Lung microvascular endothelial cell (primary cell): ENCODE data around the gene FER. TPM values are rescaled to one million over a fixed set of nuclear protein-coding genes. Genes with fewer than 3 reads are reported as not detected.
A peak's percentile ranks its signal among the peaks of the same experiment; 100 is the strongest.

ENCODE experiments used
- DNase-seq, 2 donors: peaks; one replicate each; pipeline versions ENCODE4 v3.0.0 to v3.0.0-alpha.2; 2010; ENCODE audit warnings: low read depth in 2 of 2
- total RNA-seq: library from RNA; depleted of rRNA; stranded (reverse); fragments of >200 nt; gene quantifications from 2 replicates; pipeline ENCODE4 v1.2.1, GENCODE V29; 2014

FER gene
- total RNA-seq, 1 donor from 2014 or later: 18.3 TPM

DNA sequence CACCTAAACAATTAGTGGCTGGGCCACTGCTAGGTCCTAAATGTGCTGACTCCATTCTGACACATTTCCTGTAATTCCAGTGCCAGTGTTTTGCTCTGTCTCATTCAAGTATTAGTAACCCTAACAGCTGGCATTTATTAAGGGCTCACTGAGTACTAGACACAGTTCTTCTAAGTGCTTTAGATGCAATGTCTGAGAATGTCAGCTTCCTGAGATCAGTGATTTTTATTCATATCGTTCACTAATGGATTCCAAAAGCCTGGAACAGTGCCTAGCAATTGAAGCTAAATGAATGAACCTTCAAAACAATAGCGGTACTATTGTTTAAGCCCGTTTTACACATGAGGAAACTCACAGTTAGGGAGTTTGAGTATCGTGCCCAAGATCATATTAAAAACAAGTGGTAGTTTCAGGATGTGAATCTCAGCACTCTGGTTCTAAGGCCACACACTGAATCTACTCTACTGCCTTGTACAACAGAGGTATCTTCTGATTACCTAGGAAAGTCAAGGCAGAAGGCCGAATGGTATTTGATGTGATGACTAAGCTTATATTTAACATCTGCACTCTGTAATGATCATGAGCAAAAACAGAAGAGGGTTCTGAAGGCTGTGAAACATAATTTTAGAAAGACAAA lies 358.1 kb downstream of the FER start:
- DNase-seq: peak; percentile 75 to 96

DNA sequence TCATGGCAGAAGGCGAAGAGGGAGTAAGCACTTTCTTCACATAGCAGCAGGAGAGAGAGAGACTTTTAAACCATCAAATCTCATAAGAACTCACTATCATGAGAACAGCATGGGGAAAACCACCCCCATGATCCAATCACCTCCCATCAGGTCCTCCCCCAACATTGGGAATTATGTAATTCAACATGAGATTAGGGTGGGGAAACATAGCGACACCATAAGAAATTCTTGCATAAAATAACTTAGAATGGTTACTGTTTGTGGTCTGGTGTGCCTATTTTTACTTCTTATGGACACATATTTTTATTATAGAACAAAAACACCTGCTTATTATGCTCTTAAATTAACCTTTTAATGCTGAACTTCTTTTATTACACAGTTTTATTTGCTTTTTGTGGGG lies 364.0 kb downstream of the FER start:
- DNase-seq: no peak

DNA sequence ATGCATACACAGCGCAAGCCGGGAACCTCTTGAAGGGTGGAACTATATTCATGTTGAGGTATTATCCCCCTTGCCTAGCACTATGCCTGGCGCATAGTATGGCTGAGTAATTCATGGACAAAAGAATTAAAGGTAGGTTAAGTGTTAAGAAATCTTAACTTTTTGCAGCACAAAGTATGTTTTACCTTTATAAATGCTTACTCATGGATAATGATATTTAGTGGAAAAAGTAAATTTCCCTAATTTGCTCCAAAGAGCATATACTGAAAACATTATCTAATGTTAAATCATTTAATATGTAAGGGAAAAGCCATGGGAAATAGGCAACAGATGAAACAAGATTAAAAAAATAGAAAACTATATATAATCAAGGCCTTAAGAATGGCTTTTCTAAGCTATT lies 365.9 kb downstream of the FER start:
- no peak for DNase-seq

DNA sequence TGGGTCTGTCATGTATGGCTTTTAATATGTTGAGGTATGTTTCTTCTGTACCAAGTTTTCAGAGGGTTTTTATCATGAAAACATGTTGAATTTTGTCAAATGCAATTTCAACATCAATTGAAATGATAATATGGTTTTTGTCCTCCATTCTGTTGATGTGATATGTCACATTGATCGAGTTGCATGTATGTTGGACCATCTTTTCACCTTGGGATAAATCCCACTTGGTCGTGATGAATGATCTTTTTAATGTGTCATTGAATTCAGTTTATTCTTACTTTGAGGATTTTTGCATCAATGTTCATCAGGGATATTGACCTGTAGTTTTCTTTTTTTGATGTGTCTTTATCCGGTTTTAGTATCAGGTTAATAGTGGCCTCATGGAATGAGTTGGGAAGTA lies 373.5 kb downstream of the FER start:
- no peak for DNase-seq

DNA sequence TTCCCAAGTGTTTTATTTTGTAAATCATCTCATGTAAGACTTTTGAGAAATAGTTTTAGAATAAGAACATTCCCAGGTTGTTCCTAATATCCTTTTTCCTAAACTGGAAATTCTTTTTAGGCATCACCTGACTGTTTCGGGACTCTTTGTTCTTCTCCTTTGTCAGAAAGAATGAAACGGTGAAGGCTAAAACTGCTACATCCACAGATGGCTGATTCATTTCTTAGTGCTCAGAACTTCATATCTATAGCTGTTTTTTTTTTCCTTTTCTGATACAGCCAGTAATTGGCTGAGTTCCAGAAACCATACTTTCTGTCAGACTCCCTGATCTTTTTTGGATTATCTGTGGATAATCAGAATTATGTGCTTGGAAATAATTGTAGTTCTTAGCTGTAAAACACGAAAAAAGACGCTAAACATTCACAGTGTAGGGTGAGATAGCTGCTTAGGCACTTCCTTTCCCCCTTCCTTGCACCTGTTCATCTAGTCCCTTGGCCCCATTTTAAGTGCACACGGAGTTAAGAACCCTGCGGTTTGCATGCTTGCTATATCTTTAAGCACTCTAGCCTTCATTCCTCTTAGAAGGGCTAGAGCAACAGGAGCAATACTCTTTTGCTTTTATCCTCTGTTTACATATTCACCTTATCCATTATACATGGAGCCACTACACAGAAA lies 378.2 kb downstream of the FER start:
- DNase-seq: no peak

DNA sequence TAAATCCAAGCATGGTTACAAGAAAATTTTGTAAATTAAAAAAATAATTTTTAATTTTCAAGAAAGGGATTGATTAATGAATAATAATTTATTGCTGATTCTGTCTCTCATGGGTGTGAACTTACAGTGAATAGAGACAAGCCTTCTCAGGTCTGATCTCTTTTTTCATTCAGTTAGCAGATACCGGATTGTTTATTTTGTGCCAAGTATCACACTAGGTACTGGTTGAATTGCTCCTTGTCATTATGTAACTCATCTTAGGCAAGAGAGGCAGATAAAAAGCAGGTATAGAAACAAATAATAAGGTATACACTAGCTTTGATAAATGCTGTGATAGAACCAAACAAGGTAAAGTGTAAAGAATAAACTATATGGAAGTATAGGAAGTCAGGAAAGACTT lies 378.8 kb downstream of the FER start:
- no peak for DNase-seq

DNA sequence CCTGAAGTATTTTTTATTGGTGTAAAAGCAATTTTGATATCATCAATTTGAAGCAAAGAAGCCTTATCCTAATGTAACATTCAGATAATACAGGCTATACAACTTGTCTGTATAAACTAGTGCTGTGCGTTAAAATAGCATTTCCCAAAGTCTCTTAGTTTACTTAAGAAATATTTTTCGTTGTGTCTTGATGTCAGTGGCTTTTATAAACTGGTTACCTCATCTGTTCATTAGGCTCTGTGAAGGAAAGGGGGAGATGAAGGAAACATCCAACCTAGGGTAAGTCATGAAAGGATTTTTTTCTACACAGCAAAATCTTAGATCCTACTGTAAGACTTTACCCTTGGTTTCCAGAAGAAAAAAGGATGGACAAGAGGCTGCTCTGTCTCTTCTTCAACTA lies 389.2 kb downstream of the FER start:
- DNase-seq: no peak

DNA sequence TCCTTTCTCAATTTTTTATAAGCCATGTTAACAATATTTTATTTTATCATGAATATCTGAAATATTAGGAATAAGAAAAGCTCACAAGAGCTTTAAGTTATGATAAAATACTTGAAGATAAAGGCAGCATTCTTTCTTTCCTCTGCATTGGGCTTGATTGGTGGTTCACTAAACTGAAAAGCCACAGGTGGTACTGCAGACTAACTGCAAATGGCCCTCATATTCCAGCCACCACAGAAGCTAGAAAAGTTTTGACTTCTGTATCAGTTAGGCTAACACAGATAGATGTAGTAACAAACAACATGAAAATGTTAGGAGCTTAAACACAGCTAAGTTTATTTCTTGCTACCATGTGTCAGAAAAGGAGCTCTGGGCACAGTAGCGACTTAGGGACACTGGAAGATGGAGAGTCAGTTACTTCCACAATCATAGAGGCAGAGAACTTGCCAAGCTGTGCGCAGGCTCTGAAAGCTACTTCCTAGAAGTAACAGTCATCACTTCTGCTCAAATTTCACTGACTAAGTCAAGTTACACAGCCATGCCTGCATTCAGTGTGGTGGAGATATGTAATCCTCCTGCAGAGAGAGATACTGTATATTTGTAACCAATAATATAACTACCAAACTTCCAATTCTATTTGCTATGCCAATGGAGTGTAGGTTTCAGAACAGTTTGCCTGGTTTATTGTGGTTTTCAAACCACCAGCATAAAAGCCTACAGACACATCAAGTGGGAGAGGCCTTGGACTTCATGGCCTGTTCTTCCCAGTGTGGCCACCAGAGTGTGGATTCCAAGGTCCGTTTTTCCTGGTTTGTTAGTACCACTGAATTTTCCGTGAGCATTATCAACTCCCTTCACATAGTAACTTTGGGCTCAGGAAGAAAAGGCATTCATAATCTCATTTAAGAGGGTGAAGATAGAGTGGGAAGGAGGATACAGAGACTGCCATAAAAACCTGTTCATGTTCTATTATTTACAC lies 393.8 kb downstream of the FER start:
- DNase-seq: no peak

DNA sequence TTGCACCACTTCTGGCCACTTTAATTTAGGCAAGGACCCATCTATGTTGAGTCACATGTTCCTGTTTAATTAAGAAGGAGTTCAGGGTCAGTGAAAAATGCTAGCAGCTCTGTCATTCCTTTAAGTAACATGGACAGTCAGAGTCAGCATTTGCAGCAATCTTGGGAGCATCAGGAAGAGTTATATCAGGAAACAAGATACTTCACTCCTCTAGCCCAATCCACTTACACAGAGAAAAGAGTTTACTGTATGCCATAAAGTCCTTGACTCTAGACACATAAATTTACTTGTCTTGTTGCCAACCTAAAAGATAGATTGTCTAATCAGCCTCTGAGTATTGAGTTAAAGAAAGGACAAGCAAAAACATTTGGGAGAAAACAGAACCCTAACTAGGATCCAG lies 395.3 kb downstream of the FER start:
- DNase-seq: no peak

DNA sequence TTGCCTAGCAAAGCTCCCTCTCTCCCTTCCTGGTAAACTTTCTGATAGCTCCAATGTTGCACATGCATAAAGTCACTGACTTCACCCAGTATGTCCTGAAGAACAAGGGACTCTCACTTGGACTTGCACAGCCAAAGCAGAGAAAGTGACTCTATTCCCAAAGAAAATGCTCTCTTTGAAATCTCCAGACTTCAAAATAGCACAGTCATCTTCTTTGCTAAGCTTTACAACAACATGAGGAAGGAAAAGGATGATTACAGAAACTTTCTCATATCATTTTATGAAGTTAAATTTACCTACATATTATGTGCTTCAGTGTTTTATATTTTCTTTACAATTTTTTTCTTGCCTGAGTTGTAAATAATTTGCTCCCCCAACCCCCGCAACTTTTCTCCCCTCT lies 397.4 kb downstream of the FER start:
- no peak for DNase-seq

DNA sequence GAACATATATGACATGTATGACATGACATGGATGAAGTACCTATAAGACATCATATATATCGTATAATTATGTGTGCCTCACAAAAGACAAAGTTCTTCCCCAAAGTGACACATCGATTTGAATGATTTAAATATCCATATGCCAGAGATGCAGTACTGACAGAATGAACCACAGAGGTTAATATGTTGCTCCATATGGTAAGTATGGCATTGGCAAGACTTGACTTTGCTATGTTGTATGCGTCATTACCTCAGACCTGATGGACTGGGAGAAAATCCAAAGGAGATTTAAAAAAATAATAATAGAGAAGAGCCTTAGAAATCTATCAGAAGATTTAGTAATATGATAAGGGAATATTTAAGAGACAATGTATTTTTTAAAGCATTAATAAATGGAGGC lies 398.9 kb downstream of the FER start:
- no peak for DNase-seq

DNA sequence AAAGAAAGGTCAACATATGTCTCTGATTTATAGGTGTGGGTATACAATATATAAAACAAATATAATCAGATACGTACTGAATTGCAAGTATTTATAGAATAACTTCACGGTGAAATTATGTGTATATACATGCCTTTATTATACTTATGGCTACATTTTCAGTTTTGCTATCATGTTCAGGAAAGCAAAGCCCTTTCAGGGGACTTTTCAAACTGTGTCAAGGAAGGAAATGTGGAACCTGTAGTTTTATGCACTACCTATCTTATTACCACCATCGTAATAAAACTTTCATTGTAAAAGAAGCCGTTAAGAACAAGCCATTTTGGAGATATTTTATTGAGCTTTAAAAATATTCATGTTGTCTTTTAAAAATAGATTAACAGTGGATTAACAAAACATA lies 404.9 kb downstream of the FER start:
- no peak for DNase-seq

DNA sequence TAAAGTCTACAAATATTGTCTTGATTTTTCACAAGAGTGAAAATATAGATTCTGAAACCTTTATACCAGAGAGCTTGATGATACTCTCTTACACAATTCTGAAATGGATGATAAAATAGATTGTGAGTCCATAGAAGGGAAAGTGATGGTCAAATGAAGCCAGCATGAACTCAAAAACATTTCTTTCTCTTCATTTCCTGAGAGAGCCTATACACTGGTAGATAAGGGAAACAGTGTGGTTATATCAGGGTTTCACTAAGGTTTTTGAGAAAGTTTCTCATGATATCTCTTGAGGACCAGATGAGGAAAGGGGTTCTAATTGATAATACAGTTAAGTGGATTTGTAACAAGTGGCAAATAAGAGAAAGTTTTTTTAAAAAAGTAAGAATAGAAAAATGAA lies 407.9 kb downstream of the FER start:
- DNase-seq: no peak

DNA sequence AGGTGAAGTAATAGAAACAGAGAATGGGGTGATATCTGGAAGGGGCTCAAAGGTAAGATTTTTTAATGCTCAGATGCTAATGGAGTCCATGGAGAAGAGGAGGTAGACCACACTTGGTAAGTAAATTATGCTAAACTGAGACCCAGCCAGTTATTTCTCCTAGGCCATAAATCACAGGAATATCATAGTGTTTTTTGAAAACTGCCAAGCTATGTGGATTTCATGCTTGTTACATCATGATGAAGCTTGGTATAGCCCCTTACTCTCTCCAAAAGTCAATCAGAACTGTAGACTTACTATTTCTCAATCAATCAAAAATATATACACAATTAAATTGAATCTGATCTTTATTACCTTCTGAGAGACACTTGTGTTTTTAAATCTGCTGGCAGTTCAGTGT lies 409.2 kb downstream of the FER start:
- no peak for DNase-seq

DNA sequence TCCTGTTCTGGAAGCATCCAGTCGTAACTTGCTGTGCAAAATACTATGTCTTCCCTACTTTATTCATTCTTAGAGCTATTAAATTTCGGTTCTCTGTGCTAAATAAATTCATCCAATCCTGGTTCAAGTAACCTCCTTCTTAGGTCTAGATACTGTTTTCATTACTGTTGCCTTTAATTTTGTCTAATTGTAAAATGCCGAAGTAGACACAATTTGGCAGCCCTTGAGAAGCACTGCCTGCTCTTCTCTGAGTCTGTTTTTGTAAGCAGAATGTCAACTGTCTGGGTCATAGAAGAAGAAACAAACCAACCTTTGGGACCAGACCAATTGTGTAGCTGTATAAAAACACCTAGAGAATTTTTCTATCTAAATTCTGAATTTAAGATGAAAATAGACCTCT lies 412.8 kb downstream of the FER start:
- DNase-seq: no peak

DNA sequence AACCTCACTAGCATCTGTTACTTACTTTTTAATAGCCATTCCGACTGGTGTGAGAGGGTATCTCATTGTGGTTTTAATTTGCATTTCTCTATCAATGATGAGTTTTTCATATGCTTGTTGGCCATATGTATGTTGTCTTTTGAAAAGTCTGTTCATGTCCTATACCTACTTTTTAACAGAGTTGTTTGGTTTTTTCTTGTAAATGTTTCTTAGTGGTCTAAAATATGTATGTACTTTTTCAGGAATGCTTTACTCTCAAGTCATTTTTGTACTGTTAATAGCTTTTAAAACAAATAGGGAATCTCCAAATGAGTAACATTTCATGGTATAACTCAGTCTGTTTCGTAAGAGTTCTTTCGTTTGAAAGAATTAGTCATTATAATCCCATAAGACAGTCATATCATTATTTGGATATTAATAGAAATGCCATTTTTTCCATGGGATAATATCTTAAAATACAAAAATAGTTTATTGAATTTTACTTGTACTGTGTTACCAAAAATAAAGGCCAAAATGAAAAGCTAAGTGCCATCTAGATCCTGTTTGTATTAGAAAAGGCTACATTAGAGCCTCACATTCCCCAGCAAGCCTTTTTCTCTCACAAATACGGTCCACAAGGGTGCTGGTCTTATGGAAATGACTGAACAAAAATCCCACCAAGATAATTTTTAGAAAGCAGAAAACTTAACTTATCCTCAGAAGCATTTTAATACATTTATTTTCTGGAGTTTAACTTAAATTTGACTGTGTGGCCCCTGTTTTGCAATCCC lies 414.4 kb downstream of the FER start:
- DNase-seq: no peak

DNA sequence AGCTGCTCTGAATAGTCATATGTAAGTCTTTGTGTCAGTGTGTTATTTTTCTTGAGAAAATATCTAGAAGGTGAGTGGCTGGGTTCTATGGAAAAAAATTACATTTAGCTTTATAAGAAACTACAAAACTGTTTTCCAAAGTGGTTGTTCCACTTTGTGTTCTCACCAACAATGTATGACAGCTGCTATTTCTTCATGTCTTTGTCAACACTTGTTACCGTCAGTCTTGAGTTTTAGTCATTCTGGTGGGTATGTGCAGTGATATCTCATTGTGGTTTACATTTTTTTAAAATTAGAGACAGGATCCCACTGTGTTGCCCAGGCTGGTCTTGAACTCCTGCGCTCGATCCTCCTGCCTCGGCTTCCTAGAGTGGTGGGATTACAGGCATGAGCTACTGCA lies 415.6 kb downstream of the FER start:
- no peak for DNase-seq

DNA sequence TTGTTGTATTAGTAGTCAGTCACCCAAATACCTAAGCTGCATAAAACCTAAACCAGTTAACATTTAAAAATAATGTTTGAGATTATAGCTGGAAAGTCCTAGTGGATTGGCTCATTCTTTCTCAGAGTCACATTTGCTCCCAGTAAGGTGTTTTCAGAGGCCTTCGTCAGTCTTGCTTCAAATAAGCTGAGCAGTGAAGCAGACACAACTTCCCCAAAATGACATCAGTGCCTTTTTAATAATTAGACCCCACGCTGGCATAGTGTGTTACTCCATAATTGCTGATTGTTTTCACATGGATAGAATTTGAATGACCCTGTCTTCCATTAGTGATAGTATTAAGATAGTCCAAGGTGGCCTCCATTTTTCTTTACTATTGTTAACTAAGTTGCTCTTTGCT lies 416.3 kb downstream of the FER start:
- no peak for DNase-seq

DNA sequence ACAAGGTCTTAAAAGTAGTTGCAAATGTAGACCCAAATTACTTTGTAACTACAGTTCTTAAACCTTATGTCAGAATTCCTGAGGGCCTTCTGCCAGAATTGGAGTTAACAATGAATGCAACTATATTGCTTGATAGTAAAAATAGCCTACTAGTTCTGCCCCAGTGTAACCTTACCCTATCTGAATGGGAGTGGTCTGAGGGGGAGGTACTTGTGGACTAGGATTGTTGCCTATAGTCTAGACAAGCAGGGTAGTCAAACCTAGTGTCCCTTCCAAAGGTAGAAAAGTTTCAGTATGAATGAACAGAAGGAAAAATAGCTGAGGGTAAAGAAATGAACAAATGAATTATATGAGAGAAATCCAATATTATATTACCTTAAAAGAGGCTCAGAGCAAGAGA lies 419.9 kb downstream of the FER start:
- no peak for DNase-seq

DNA sequence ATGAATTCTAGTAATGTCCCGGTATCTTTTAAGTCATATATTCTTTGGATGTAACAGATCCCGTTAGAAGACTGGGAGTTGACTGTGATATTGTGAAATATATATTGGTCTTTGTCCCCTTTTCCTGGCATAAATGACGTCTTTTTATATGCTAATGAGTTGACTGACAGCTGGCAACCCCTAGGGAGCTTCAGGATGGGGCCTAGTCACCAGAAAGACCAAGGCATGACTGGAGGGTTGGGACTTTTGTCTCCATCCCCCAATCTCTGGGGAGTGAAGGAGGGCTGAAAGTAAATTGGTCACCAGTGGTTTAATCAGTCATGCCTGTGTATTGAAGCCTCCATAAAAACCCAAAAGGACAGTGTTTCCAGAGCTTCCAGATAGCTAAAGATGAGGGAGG lies 420.5 kb downstream of the FER start:
- no peak for DNase-seq

DNA sequence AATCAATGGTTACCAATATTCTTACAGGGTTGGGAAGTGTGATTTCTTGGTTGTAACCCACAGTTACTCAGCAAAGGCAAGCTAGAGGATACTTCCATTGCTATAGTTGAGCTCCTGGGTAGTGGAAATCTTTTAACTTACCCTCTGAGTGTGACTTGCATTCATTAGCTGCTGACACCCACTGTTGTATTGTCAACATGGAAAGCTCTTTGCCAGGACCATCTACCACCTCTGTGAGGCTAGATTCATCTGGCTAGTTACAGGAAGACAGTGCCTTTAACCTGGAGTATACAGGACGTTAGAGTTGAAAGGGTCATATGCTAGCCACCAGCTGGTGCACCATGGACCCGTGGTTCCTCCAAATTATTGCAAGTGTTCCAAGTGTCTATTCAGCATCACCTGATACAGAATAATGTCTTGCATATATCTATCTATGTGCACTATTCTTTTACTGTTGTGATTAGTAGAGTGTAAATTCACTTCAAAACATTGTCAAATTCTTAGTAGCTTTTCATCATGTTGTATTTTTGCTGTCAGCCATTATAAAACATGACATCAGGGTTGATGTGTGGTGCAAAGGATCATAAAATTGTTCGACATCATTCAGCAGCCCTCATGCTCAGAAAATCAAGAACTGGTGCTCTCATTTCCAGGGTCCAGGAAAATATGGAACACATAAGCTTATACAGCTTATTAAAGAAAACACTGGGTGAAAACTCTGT lies 423.1 kb downstream of the FER start:
- no peak for DNase-seq
